Measurements from ENCODE around the gene CHRNA3. TPM values are rescaled to one million over a fixed set of nuclear protein-coding genes. Genes with fewer than 3 reads are reported as not detected.

The CHRNA3 gene
- total RNA-seq, 1 experiment from 2014 or later: not detected

DNA sequence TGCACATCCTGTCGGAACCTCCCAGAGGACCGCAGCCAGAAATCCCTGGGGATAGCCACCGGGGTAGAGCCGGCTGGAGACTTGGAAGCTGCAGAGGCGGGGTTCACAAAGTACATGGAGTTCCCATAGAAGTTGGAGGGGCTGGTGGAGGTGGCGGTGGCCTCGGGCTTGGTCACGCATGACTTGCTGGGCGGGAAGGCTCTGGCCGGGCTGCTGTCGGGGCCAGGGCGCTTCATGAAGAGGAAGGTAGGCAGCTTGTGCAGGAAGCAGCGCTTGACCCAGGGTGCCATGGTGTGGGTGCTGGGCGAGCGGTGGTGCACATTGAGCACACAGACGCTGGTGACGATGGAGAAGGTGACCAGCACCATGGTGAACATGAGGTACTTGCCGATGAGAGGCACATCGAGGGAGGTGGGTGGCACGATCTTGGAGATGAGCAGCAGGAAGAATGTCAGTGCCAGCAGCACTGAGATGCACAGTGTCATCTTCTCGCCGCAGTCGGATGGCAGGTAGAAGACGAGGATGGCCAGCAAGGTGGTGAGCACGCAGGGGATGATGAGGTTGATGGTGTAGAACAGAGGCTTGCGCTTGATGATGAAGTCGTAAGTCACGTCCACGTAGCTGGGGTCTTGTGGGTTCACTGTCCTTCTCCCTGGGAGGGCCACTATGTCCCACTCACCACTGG, 8.4 kb upstream of the CHRNA3 start:
- no TSS peak for BruUV-seq (replicated peaks)
- intact Hi-C loops (cut with micrococcal nuclease): no loop called here
- Histone ChIP-seq H3K4me3 (replicated peaks in 1 of 2; ENCODE audit: low read depth in 1 of 2, low read length in 2 of 2) (no peak overlapping the region), H3K36me3 (ENCODE audit: control insufficient read depth in 1 of 2, insufficient read depth in 2 of 2, low read length in 2 of 2) (no peaks in the 10 kb centered on the region), H4K20me1 (ENCODE audit: insufficient read depth) (no peaks in the 10 kb centered on the region), H3K9me2 (ENCODE audit: insufficient read depth) (no peaks in the 10 kb centered on the region), H3K9me3 (ENCODE audit: control insufficient read depth in 1 of 2, insufficient read depth in 1 of 2, low read depth in 1 of 2, low read length in 2 of 2) (peaks cover 6 to 9% of the 10 kb centered on the region in 2 experiments; a peak in 1 of 4 replicates), H3K27me3 (ENCODE audit: insufficient read depth, low read length) (no peaks in the 10 kb centered on the region), H2AFZ (ENCODE audit: low read depth, low read length, poor library complexity, severe bottlenecking) (no peak overlapping the region), H3K4me1 (ENCODE audit: control insufficient read depth in 1 of 2, insufficient read depth in 2 of 2, low read length in 2 of 2) (no peaks in the 10 kb centered on the region), H3K4me2 (ENCODE audit: low read length) (no peak overlapping the region), H3K79me2 (ENCODE audit: insufficient read depth, low read length) (no peaks in the 10 kb centered on the region), H3K9ac (ENCODE audit: low read length) (no peak overlapping the region), H3K27ac (ENCODE audit: low read depth, low read length) (no peak overlapping the region)
- ChIA-PET CTCF (interaction anchor here (1.7 kb wide), 1 partner anchor 10 kb away, joined by 3 read pairs; no protein-coding TSS in a partner anchor), POLR2A (no interaction called here), RAD21 (ENCODE audit: low non-redundant PET in 1 of 2, low total read pairs in 2 of 2, uncharacterized antibody in 2 of 2, unreplicated experiment in 2 of 2) (no interaction called here)
- no peak for DNase-seq (ENCODE audit: low read depth, low spot score)
- TF ChIP-seq CBX3 (IDR thresholded peaks at IDR 0.05; ENCODE audit: low read depth) (no peak), ZFX (IDR thresholded peaks at IDR 0.05) (no peak), MAX (IDR thresholded peaks at IDR 0.05) (no peak), CTCF (IDR thresholded peaks at IDR 0.05 in 2 of 3, conservative IDR thresholded peaks at IDR 0.05 in 1 of 3; ENCODE audit: borderline replicate concordance in 1 of 3, insufficient read depth in 1 of 3, low read depth in 2 of 3, low read length in 2 of 3) (no peak), FOSL1 (IDR thresholded peaks at IDR 0.05; ENCODE audit: low read depth) (no peak), TCF7L2 (IDR thresholded peaks at IDR 0.05; ENCODE audit: borderline replicate concordance, extremely low read depth, insufficient read depth, insufficient read length) (no peak), ELF1 (IDR thresholded peaks at IDR 0.05; ENCODE audit: borderline replicate concordance, low read depth) (no peak), EGR1 (IDR thresholded peaks at IDR 0.05; ENCODE audit: low read depth) (no peak), ZNF274 (IDR thresholded peaks at IDR 0.05; ENCODE audit: low read depth, low read length) (no peak), RAD21 (IDR thresholded peaks at IDR 0.05; ENCODE audit: low read depth) (no peak), JUND (IDR thresholded peaks at IDR 0.05) (no peak), EZH2phosphoT487 (IDR thresholded peaks at IDR 0.05; ENCODE audit: borderline replicate concordance) (no peak)
- TF ChIP-seq, protein P1, sequence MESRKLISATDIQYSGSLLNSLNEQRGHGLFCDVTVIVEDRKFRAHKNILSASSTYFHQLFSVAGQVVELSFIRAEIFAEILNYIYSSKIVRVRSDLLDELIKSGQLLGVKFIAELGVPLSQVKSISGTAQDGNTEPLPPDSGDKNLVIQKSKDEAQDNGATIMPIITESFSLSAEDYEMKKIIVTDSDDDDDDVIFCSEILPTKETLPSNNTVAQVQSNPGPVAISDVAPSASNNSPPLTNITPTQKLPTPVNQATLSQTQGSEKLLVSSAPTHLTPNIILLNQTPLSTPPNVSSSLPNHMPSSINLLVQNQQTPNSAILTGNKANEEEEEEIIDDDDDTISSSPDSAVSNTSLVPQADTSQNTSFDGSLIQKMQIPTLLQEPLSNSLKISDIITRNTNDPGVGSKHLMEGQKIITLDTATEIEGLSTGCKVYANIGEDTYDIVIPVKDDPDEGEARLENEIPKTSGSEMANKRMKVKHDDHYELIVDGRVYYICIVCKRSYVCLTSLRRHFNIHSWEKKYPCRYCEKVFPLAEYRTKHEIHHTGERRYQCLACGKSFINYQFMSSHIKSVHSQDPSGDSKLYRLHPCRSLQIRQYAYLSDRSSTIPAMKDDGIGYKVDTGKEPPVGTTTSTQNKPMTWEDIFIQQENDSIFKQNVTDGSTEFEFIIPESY (IDR thresholded peaks at IDR 0.05; ENCODE audit: extremely low read depth, insufficient replicate concordance, low read length): no peak
- TF ChIP-seq, protein P2, sequence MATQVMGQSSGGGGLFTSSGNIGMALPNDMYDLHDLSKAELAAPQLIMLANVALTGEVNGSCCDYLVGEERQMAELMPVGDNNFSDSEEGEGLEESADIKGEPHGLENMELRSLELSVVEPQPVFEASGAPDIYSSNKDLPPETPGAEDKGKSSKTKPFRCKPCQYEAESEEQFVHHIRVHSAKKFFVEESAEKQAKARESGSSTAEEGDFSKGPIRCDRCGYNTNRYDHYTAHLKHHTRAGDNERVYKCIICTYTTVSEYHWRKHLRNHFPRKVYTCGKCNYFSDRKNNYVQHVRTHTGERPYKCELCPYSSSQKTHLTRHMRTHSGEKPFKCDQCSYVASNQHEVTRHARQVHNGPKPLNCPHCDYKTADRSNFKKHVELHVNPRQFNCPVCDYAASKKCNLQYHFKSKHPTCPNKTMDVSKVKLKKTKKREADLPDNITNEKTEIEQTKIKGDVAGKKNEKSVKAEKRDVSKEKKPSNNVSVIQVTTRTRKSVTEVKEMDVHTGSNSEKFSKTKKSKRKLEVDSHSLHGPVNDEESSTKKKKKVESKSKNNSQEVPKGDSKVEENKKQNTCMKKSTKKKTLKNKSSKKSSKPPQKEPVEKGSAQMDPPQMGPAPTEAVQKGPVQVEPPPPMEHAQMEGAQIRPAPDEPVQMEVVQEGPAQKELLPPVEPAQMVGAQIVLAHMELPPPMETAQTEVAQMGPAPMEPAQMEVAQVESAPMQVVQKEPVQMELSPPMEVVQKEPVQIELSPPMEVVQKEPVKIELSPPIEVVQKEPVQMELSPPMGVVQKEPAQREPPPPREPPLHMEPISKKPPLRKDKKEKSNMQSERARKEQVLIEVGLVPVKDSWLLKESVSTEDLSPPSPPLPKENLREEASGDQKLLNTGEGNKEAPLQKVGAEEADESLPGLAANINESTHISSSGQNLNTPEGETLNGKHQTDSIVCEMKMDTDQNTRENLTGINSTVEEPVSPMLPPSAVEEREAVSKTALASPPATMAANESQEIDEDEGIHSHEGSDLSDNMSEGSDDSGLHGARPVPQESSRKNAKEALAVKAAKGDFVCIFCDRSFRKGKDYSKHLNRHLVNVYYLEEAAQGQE (IDR thresholded peaks at IDR 0.05; ENCODE audit: low read depth): no peak
- TF ChIP-seq, protein P3, sequence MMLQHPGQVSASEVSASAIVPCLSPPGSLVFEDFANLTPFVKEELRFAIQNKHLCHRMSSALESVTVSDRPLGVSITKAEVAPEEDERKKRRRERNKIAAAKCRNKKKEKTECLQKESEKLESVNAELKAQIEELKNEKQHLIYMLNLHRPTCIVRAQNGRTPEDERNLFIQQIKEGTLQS (IDR thresholded peaks at IDR 0.05): no peak
- ATAC-seq: no peak

All from HCT116 (cell line).